DND-41 (cell line): Measurements from ENCODE around the gene RASAL1.

Experiments
- CTCF ChIP-seq: IDR thresholded peaks from 2 replicates; pipeline ENCODE4 v1.5.1; 2012; ENCODE audit warnings: borderline replicate concordance, low read length, moderate library complexity, mild to moderate bottlenecking; ENCODE audit not compliant: poor library complexity, severe bottlenecking; ENCODE audit errors: extremely low read depth
- EZH2 ChIP-seq: IDR thresholded peaks from 3 replicates; pipeline ENCODE4 v1.6.1; 2012; ENCODE audit warnings: borderline replicate concordance, low read depth, mild to moderate bottlenecking, moderate library complexity, low read length, inconsistent platforms; ENCODE audit not compliant: severe bottlenecking

DNA sequence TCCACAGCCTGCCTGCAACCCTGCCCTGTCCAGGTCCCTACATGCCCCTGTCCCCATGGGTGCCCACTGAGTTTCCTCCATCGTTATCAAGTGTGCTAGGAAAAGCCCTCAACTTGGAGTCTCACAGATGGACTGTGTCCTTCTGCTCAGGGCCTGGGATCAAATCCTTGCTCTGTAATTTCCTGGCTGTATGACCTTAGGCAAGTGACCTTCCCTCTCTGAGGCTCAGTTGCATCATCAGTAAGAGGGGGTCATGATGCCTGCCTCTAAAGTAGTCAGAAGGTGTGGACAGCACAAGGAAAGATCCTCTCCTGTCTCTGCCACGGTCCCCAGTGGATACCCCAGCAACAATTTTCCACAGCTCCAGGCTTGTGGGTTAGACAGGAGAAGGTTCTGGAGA lies 22.2 kb downstream of the RASAL1 start:
- TF ChIP-seq EZH2 (no peak), CTCF (no peak)
